HG03045 (cell line): Measurements from ENCODE around the gene HS3ST1.
"Not testable (repeated sequence)": the region's sequence is repeated elsewhere in the genome, so short reads cannot be mapped to it uniquely, and the experiment has no call there.

Source experiments
- ATAC-seq: cut with Tn5 transposase; IDR thresholded peaks from one replicate; pipeline ENCODE4 v1.9.1; 2021; ENCODE audit warnings: mild to moderate bottlenecking, moderate library complexity; ENCODE audit not compliant: unreplicated experiment

Gene HS3ST1

GRCh38 chr4:11408233-11408967, 20.3 kb downstream of the HS3ST1 start:
- no peak for ATAC-seq

DNA sequence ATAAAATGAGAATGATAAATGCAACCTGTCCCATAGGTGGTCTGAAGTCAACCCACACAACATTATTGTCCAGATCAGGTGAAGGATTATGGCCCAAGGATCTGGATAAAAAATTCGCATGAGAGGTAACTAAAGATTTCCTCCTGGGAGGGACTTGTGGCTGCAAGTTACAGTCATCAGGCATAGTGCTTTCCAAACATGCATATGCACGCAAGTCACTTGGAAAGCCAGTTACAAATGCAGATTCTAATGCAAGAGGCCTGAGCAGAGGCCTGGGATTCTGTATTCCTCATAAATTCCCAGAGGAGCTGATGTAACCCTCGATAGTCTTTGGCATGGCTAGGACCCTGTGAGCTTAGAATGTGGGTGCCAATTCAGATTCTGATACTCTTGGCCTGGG, 21.1 kb downstream of the HS3ST1 start:
- no peak for ATAC-seq

- no peak for ATAC-seq
These were observed 24.3 kb downstream of the HS3ST1 start for GRCh38 chr4:11404431-11404830.

DNA sequence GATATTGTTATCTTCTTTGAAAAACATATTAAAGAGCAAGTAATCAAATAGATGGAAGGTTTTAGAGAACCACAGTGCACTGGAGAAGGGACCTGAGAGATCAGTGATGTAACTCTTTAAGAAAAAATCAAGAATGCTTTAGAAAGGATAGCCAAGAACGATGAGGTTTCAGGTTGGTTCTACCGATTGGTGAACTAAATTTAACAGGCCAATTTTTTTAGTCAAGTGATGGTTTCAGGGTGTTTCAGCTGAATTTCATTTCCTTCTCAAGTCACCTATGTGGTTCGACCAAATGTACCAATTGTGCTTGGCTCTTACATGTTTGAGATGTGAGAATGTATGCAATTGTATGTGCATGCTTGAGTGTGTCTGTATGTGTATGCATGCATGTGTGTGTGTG, 26.5 kb downstream of the HS3ST1 start:
- ATAC-seq = peak; percentile 43

GRCh38 chr4:11399461-11399971, 29.2 kb downstream of the HS3ST1 start:
- ATAC-seq = no peak

DNA sequence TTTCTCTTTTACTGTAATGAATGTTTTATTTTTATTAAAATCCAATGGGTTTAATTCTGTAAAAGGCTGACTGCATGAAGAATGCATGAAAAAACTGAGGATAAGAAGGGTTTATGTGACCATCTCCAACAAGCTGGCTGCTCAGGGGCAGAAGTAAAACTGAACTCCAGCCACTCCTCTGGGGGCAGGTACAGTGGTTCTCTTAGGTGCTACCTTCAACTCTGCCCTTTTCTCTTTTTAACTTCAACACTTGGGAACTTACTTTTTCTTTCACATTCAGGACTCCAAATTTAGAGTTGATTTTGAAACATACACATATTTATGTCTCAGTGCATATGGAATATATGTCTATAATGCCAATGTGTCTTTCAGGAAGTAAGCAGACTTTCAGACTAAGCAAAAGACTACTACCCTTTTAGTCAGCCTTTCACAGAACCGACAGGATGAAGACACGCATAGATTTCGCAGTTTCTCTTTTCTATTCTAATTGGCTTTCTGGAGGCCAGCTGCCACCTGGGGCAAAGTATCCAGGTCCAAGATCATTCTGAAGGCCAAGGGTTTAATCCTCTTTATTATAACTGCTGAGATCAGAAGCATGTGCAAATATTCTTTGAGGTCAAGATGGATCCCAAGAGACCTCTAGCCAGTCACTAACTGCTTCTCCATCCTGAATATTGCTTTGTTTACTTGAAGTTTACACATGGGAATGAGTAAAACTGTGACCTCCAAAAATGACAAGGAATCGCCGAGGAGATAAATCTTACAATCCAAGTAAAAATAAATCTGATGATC, 30.7 kb downstream of the HS3ST1 start:
- peak; percentile 73 for ATAC-seq

DNA sequence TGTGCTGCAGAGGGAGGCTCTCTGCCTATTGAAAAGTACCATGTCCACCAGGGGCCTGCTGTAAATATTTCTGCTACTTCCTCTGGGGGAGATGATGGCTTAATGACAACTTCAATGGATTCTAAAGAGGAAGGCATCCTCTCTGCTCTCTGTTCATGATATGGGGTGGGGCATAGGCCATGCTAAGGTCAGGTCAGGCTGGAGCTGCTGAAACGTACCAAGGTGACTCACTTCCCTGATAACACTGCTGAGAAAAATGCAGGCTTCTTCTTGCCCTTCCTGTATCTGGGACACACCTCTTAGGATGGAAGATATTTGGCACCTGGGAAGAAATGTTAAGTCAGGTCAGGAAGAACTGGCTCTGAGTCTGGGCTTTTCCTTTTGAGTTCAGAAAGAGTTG, 31.5 kb downstream of the HS3ST1 start:
- no peak for ATAC-seq

- ATAC-seq = no peak
These were observed 35.1 kb downstream of the HS3ST1 start for GRCh38 chr4:11393551-11393950.

DNA sequence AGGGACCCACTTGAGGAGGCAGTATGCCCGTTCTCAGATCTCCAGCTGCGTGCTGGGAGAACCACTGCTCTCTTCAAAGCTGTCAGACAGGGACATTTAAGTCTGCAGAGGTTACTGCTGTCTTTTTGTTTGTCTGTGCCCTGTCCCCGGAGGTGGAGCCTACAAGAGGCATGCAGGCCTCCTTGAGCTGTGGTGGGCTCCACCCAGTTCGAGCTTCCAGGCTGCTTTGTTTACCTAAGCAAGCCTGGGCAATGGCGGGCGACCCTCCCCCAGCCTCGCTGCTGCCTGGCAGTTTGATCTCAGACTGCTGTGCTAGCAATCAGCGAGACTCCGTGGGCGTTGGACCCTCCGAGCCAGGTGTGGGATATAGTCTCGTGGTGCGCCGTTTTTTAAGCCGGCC, 44.6 kb downstream of the HS3ST1 start:
- not testable (repeated sequence) for ATAC-seq

DNA sequence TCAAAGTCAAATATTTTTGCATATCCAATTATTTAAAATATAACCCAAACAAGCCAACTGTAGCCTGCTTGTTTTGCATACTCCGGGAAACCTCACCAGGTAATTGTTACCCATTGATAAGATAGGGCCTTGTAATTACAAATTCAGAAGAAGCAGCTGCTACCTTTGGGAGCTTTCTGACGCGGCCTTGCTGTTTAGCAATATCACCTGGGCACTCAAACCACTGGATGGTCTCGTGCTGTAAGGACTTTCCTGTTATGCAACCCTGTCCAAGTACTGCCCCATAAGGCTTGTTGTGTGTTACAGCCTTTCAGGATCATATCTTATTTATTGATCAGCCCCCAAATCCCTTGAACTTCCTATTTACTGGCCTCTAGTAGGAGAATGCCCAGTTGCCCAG, 52.1 kb downstream of the HS3ST1 start:
- no peak for ATAC-seq

- no peak for ATAC-seq
These were observed 52.5 kb downstream of the HS3ST1 start for GRCh38 chr4:11376146-11376545.

DNA sequence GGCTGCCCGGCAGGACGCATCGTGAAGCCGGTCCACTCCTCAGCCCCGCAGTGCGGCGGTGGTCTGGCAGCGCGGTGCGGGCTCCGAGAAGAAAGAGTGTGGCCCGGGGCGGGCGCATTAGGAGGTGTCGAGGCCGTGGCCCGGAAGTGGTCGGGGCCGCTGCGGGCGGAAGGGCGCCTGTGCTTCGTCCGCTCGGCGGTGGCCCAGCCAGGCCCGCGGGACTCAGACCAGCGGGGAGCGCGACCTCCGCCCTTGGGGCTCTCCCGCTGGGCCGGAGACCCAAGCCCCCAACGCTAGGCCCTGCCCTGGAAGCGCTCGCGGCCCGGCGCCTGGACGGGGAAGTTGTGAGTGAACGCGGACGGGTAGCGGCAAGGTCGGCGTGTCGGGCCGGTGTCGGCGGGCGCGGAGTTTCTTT, 60.0 kb downstream of the HS3ST1 start:
- no peak for ATAC-seq

- no peak for ATAC-seq
These were observed 61.3 kb downstream of the HS3ST1 start for GRCh38 chr4:11367371-11367770.

DNA sequence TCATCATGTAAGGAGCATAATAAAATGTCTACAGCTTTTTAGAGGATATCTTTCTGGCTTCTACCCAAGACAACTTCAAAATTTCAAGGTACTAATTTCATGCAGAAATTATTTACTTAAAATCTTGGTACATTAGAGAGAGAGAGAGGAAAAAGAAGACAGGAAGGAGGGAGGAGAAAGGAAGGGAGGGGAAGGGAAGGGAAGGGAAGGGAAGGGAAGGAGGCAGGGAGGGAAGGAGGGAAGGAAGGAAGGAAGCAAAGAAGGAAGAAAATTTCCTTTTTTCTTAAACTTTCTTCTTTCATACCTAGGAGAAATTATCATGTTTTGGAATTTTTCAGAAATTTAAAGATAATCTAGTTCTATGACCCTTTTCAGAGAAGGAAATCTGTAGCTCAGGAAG, 61.8 kb downstream of the HS3ST1 start:
- ATAC-seq = no peak

DNA sequence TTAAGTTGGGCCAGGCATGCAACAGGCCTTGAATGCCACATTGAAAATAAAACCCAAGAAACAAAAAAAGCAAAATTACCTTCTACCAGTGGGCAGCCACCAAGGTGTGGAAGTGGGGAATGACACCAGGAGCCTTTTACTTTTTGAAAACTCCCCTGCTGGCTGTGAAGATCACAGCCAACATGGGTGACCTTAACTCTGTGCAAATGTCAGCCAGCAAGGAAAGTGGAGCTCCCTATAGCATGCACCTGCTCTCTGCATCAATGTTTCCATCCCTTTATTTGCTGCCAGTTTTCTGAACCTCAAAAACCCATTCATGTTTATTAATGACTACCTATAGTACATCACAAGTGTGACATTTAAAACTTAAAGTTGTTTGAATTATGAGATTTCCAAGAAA, 63.7 kb downstream of the HS3ST1 start:
- ATAC-seq = no peak

DNA sequence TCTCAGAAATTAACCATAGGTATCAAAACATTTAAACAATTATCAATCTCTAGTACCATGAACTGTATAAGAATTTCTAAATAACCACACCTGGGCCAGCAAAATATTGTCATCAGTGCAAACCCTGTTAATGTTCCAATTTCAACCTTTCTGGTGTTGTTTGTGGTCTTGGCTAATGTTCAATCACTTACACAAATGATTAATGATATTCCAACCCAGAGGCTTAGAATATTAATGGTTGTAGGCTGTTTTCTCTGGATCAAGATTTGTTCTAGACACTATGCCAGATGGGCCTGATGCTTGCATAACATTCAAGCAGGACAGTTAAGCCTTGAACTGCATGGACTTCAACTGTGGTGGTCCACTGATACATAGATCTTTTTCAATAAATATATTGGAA, 69.1 kb downstream of the HS3ST1 start:
- ATAC-seq = no peak

DNA sequence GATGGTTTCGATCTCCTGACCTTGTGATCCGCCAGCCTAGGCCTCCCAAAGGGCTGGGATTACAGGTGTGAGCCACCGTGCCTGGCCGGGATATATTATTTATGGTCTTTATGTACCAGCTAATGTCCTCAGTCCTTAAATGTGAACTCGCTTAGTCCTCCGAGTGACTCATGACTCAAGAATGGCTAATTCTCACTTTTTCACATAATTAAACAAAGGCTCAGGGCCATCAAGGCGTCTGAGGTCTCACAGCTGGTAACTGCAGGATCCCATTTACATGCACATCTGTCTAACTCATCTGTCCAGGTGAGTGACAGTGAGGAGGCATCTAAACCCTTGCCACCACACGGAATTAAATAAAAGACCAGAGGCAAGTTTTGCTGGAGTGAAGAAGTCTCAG, 73.5 kb downstream of the HS3ST1 start:
- ATAC-seq = no peak

GRCh38 chr4:11354531-11354930, 74.2 kb downstream of the HS3ST1 start:
- ATAC-seq = no peak

DNA sequence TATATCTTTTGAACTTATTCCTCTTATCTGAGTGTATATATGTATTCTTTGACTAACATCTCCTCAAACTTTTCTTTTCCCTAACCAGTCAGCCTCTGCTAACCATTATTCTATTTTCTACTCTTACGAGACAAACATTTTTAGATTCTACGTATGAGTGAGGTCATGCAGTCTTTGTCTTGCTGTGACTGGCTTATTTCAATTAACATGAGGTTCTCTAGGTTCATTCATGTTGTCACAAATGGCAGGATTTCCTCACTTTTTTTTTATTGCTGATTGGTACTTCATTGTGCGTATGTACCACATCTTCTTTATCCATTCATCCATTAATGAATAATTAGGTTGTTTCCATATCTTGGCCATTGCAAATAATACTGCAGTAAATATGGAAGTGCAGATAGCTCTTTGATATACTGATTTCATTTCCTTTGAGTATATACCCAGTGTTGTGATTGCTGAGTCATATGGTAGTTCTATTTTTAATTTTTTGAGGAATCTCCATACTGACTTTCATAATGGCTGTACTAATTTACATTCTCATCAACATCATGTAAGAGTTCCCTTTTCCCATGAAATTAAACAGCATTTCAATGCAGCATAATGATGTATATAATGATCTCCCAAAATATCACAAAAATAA, 80.1 kb downstream of the HS3ST1 start:
- no peak for ATAC-seq

GRCh38 chr4:11344916-11345315, 83.8 kb downstream of the HS3ST1 start:
- ATAC-seq = no peak

- ATAC-seq = no peak
These were observed 85.2 kb downstream of the HS3ST1 start for GRCh38 chr4:11343536-11343935.
